HepG2 (cell line): ENCODE results near the gene OR13D1. TPM values are rescaled to one million over a fixed set of nuclear protein-coding genes. Genes with fewer than 3 reads are reported as not detected.

Experiments used
- ATAC-seq: fragments of 200-7000 bp; cut with Tn5 transposase; 3 replicates; pipeline ENCODE4 v1.9.1; 2020; ENCODE audit warnings: mild to moderate bottlenecking, moderate library complexity
- BruUV-seq: library from RNA; stranded (reverse); fragments of 400-500 nt; replicated peaks from 2 replicates; lab custom pipeline; 2021; lab: Mats Ljungman, UMichigan
- CTCF ChIA-PET: fragments of 300-600 bp; formaldehyde crosslinking; extraction: SDS; loops from one replicate; lab custom pipeline; 2021; ENCODE audit warnings: low total read pairs, inconsistent platforms, low intra/inter-chr PET ratio; lab: Yijun Ruan, JAX
- POLR2A ChIA-PET: fragments of 350-600 bp; sonication (Branson Sonifier 250); formaldehyde crosslinking; loops from one replicate; lab custom pipeline; 2020; ENCODE audit warnings: antibody characterized with exemption, inconsistent platforms; lab: Yijun Ruan, JAX
- DNase-seq: peaks from one replicate; pipeline ENCODE4 v3.0.0-alpha.2; 2015; ENCODE audit warnings: low spot score
- FAIRE-seq: peaks from 3 replicates; lab custom pipeline; 2011; peaks lifted over from hg19 to GRCh38; lab: Jason Lieb, UNC
- H2AFZ ChIP-seq: one replicate; pipeline ENCODE4 v1.6.1; 2011; ENCODE audit warnings: low read length, inconsistent platforms
- H3K27ac ChIP-seq: fragments of 300-600 bp; 3 replicates; pipeline ENCODE4 v1.8.0; 2011; ENCODE audit warnings: mixed run types, mild to moderate bottlenecking, mixed read lengths, low read length, inconsistent platforms; ENCODE audit not compliant: insufficient read depth; ENCODE audit errors: extremely low read length
- H3K27me3 ChIP-seq, 2 experiments: fragments of 200-600 bp in 1 of 2; 2 replicates in 1 of 2; 3 replicates in 1 of 2; pipeline versions ENCODE4 v1.6.0 to v1.8.0; 2011; ENCODE audit warnings: low read length in 2 of 2, mild to moderate bottlenecking in 2 of 2, moderate library complexity in 2 of 2, inconsistent platforms in 1 of 2; ENCODE audit not compliant: insufficient read depth in 2 of 2, control insufficient read depth in 1 of 2
- H3K36me3 ChIP-seq, 2 experiments: fragments of 200-600 bp in 1 of 2; replicated peaks in 1 of 2; 2 replicates in 1 of 2; 3 replicates in 1 of 2; pipeline versions ENCODE4 v1.5.1 to v1.8.0; 2011; ENCODE audit warnings: low read length in 2 of 2, inconsistent platforms in 1 of 2; ENCODE audit not compliant: insufficient read depth in 2 of 2, control insufficient read depth in 1 of 2
- H3K4me1 ChIP-seq: 2 replicates; pipeline ENCODE4 v1.5.1; 2012; ENCODE audit warnings: low read length, inconsistent platforms; ENCODE audit not compliant: insufficient read depth
- H3K4me2 ChIP-seq: 2 replicates; pipeline ENCODE4 v1.6.0; 2011; ENCODE audit warnings: low read depth, low read length, inconsistent platforms
- H3K4me3 ChIP-seq, 3 experiments: fragments of 200-600 bp in 1 of 3; sonication (generic), shearing (Covaris generic) in 1 of 3; replicated peaks in 1 of 3; 2 replicates each; pipeline ENCODE4 v1.5.1; 2011 to 2016; ENCODE audit warnings: low read length in 3 of 3, inconsistent platforms in 2 of 3, low read depth in 2 of 3, mild to moderate bottlenecking in 2 of 3, control low read depth in 1 of 3, mixed read lengths in 1 of 3; ENCODE audit not compliant: insufficient read depth in 1 of 3
- H3K79me2 ChIP-seq: one replicate; pipeline ENCODE4 v1.6.1; 2011; ENCODE audit warnings: low read length, inconsistent platforms; ENCODE audit not compliant: insufficient read depth
- H3K9ac ChIP-seq: 2 replicates; pipeline ENCODE4 v1.6.0; 2011; ENCODE audit warnings: mild to moderate bottlenecking, low read depth, low read length, inconsistent platforms; ENCODE audit not compliant: insufficient read depth
- H3K9me3 ChIP-seq: 2 replicates; pipeline ENCODE4 v1.5.1; 2012; ENCODE audit warnings: mild to moderate bottlenecking, low read length
- H4K20me1 ChIP-seq: 2 replicates; pipeline ENCODE4 v1.6.0; 2011; ENCODE audit warnings: inconsistent platforms, mild to moderate bottlenecking, low read length, moderate library complexity; ENCODE audit not compliant: insufficient read depth
- GTF3A ChIP-seq: sonication (generic); formaldehyde crosslinking; conservative IDR thresholded peaks from 2 replicates; pipeline ENCODE4 v1.4.0; 2020; ENCODE audit warnings: mild to moderate bottlenecking, missing genetic modification reagents
- HHEX ChIP-seq: IDR thresholded peaks from 2 replicates; pipeline ENCODE4 v1.6.1; 2016; ENCODE audit warnings: control low read depth
- SETDB1 ChIP-seq: sonication (generic); formaldehyde crosslinking; IDR thresholded peaks from 2 replicates; pipeline ENCODE4 v1.5.1; 2020; ENCODE audit warnings: missing genetic modification reagents, mild to moderate bottlenecking, borderline replicate concordance
- SNAPC2 ChIP-seq: sonication (generic); formaldehyde crosslinking; IDR thresholded peaks from 2 replicates; pipeline ENCODE4 v1.8.1; 2022; ENCODE audit warnings: mild to moderate bottlenecking, missing genetic modification reagents
- SRSF9 ChIP-seq: fragments of 200-400 bp; formaldehyde crosslinking; IDR thresholded peaks from 2 replicates; pipeline ENCODE4 v1.6.1; 2018; ENCODE audit warnings: borderline replicate concordance, mild to moderate bottlenecking, low read depth, low read length; ENCODE audit not compliant: insufficient read depth, poor library complexity, severe bottlenecking
- ZNF207 ChIP-seq: fragments of 450-650 bp; IDR thresholded peaks from 2 replicates; pipeline ENCODE4 v1.6.1; 2016; ENCODE audit warnings: antibody characterized with exemption, borderline replicate concordance
- ZNF33A ChIP-seq: sonication (generic); formaldehyde crosslinking; IDR thresholded peaks from 2 replicates; pipeline ENCODE4 v1.5.1; 2020; ENCODE audit warnings: missing genetic modification reagents, mild to moderate bottlenecking, moderate library complexity, borderline replicate concordance
- ZNF367 ChIP-seq: sonication (generic); formaldehyde crosslinking; IDR thresholded peaks from 2 replicates; pipeline ENCODE4 v1.4.0; 2020; ENCODE audit warnings: missing genetic modification reagents, borderline replicate concordance
- ZNF644 ChIP-seq: IDR thresholded peaks from 2 replicates; pipeline ENCODE4 v1.6.1; 2016; ENCODE audit warnings: low read depth
- ZSCAN20 ChIP-seq: sonication (generic); formaldehyde crosslinking; IDR thresholded peaks from 2 replicates; pipeline ENCODE4 v1.4.0; 2020; ENCODE audit warnings: missing genetic modification reagents, mild to moderate bottlenecking, borderline replicate concordance
- WGBS: methylation state at CpG from one replicate; pipeline ENCODE4 v1.1.6; 2017; ENCODE audit warnings: low lambda C conversion rate; 5-methylcytosine and 5-hydroxymethylcytosine counted together
- in situ Hi-C: cut with HindIII; loops from 2 replicates; pipeline ENCODE4 v1.10.0; 2017; ENCODE audit warnings: low pct_unique_long_range_greater_than_20kb; ENCODE audit not compliant: extremely low pct_ligation_motif_present
- intact Hi-C: fragments of 100-400 bp; cut with micrococcal nuclease; formaldehyde crosslinking; loops from one replicate; pipeline ENCODE4 v1.10.0; 2022; ENCODE audit not compliant: unreplicated experiment
- polyA plus RNA-seq, 8 experiments: library from polyadenylated mRNA; depleted of rRNA in 3 of 8; stranded (reverse) in 7 of 8; unstranded in 1 of 8; fragments of >200 nt; fragmentation: Illumina TruSeq in 4 of 8; extraction: Trizol in 4 of 8; gene quantifications; 2 replicates each; pipeline versions ENCODE4 v1.2.1 to v1.2.3, GENCODE V29; 2011 to 2016; ENCODE audit warnings: low read depth in 4 of 8, missing spikeins in 1 of 8, mixed read lengths in 1 of 8; ENCODE audit not compliant: insufficient read depth in 1 of 8
- total RNA-seq, 5 experiments: library from RNA; depleted of rRNA; stranded (reverse); fragments of >200 nt; fragmentation: Illumina TruSeq; extraction: Trizol; gene quantifications; 2 replicates each; pipeline ENCODE4 v1.2.3, GENCODE V29; 2016; ENCODE audit warnings: low read depth in 1 of 5

OR13D1 gene
- total and polyA plus RNA-seq, 2 of the 13 experiments (the other 11 are each of a cell fraction or from before 2014, with no cell fraction given): not detected

GRCh38 chr9:104658496-104659195 is 35.7 kb upstream of the OR13D1 start:
- H3K79me2 ChIP-seq: no peaks in the 10 kb centered on the region
- no peak overlapping the region for H3K4me2 ChIP-seq
- no peak overlapping the region for H3K9ac ChIP-seq
- intact Hi-C loops: no loop called here
- no peak for TF ChIP-seq ZNF644
- TF ChIP-seq SNAPC2 (CRISPR knock-in tag): no peak
- no peak for TF ChIP-seq ZNF367
- TF ChIP-seq ZSCAN20 (CRISPR knock-in tag): no peak
- TF ChIP-seq ZNF207: no peak
- TF ChIP-seq SRSF9: no peak
- TF ChIP-seq HHEX (CRISPR knock-in tag): no peak
- TF ChIP-seq ZNF33A (CRISPR knock-in tag): no peak
- TF ChIP-seq GTF3A (CRISPR knock-in tag): no peak
- no peak for TF ChIP-seq SETDB1 (CRISPR knock-in tag)
- H3K9me3 ChIP-seq: peaks cover 5% of the 10 kb centered on the region; the same call in 1 of the 2 replicates
- H3K36me3 ChIP-seq: no peaks in the 10 kb centered on the region
- no peaks in the 10 kb centered on the region for H3K27me3 ChIP-seq
- H4K20me1 ChIP-seq: no peaks in the 10 kb centered on the region
- H3K4me1 ChIP-seq: no peaks in the 10 kb centered on the region
- no peak overlapping the region for H3K4me3 ChIP-seq
- FAIRE-seq (no peak), ATAC-seq (no peak), DNase-seq (no peak)
- CTCF ChIA-PET: no interaction called here
- BruUV-seq: no TSS peak
- WGBS: 0% methylated on average over 2 of the region's 2 CpGs
- no peak overlapping the region for H2AFZ ChIP-seq
- no peak overlapping the region for H3K27ac ChIP-seq
- POLR2A ChIA-PET: no interaction called here
- in situ Hi-C loops: no loop called here
